COLO829 (cell line): ENCODE measurements around the gene ST6GALNAC6.

ENCODE experiments used
- DNase-seq: peaks from one replicate; pipeline ENCODE4 v3.0.0; 2012; ENCODE audit warnings: low spot score

The ST6GALNAC6 gene

DNA sequence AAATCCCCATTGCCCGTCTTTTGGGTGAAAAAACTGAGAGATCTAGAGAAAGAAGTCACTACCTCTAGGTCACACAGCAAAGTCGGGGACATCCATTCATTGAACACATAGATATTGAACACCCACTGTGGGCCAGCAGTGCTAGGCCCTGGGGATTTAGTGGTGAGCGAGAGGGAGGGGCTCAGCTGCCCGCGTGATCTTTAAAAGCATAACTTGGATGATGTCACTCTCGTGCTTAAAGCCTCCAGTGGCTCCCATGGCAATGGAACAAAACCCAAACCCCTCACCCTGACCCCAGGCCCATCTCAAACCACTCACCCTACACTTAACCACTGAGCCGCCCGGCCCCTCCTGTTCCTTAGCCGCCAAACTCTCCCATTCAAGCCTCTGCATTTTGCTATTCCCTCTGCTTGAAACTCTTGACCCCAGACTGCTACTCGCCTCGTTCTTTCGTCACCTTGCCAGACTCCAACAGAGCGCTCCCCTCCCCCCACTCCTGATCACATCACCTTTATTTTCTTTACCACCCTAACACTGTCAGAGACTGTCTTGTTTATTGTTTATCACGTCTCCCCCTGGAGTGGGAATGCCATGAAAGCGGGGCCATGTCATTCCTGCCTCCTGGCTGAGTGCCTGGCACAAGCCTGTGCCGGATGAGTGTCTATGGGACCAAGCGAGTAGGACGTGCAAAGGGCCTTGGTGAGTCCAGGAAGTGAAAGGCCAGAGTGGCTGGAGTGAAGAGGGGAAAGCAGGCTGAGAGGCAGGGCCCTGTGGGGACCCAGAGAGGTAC lies 31.9 kb upstream of the ST6GALNAC6 start:
- DNase-seq, result no peak

DNA sequence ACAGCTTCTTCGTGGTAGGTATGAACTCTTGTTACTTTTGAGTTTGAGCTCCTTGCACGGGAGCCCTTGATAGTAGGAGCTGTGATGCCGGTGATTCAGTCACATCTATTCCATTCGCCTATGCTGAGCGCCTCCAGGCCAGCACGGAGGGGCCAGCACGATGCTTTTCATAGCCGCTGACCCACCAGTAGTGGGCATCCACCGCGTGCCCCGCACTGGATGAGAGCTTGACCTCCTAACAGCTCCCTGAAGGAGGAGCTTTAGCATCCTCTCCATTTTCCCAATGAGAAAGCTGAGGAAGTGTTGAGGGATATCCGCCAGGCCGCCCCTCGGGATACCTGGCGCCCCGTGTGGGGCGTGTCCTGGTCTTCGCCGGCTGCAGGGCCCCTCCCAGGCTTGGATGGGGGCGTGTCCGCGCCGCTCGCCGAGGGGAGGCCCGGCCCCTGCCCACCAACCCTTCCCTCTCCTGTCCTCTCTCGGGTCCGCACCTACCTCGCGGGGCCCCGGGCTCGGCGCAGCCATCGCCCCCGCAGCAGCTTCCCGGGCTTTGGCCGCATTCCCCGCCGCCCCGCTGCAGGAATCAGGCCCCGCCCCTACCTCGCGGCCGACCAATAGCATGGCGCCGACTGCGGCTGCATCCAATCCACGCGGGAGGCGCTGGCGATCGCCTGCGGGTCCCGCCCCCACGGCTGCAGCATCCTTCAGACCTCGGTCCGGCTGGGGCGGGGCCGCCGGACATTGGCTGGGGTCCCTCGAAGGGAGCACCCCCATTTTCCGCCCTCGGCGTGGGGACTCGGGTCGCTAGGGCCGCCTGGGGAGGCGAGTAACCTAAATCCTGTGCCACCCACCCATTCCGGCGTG lies 31.1 kb upstream of the ST6GALNAC6 start, which contains the start of gene PIP5KL1:
TSS of gene PIP5KL1 (minus strand) at position 547 of the 861 bp plus-strand sequence. CDS start at position 522, 25 bp downstream.
- peak; percentile 95 for DNase-seq

DNA sequence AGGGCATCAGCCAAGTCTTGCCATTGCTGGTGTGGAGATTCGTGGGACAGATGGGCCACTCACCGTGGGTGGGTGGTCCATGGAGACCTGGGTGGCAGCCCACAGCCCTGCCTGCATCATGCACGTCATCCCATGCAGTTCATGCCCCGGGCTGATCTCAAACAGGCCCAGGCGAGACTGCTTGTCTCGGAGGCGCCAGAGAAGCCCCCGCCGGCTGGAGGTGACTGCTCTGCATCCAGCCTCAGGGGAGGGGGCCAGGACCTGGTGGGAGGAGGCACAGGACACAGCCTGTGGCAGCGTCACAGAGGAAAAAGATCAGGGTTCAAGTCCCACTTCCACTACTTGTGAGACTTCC lies 30.2 kb upstream of the ST6GALNAC6 start:
- no peak for DNase-seq

- DNase-seq, result no peak
Observed at GRCh38 chr9:127928676-127929624, 29.5 kb upstream of the ST6GALNAC6 start.

DNA sequence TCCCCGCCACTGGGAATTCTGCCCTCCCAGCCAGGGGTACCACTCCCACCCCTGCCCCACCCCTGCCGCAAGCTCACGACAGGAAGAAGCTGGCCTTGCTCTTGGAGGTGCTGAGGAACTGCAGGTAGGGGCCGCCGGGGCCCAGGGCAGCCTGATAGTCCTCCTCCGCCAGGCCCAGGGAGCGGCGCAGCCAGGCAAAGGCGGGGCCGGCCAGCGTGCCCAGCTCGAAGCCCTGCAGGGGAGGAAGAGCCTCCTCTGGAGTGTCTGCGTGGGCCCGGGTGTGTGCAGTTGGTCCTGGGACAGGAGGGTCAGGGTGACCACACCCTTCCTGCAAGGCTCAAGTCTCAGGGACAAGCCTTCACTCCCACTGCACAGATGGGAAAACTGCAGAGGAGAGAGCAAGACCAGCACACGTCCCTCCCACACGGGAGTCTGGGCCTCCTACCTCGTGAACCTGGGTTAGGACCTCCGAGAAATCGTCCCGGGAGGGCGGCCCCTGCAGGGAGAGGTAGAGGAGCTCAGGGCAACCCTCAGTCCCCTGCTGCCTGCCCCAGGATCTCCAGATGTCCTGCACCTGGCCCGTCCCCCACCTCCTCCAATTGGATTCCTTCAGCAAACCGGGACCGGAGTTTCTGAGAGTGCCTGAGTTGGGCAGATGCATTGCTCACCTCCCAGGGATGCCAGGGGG lies 28.7 kb upstream of the ST6GALNAC6 start:
- DNase-seq, result no peak

GRCh38 chr9:127927201-127927987 lies 28.0 kb upstream of the ST6GALNAC6 start:
- DNase-seq, result no peak

GRCh38 chr9:127926906-127927200 lies 27.4 kb upstream of the ST6GALNAC6 start:
- DNase-seq, result no peak

DNA sequence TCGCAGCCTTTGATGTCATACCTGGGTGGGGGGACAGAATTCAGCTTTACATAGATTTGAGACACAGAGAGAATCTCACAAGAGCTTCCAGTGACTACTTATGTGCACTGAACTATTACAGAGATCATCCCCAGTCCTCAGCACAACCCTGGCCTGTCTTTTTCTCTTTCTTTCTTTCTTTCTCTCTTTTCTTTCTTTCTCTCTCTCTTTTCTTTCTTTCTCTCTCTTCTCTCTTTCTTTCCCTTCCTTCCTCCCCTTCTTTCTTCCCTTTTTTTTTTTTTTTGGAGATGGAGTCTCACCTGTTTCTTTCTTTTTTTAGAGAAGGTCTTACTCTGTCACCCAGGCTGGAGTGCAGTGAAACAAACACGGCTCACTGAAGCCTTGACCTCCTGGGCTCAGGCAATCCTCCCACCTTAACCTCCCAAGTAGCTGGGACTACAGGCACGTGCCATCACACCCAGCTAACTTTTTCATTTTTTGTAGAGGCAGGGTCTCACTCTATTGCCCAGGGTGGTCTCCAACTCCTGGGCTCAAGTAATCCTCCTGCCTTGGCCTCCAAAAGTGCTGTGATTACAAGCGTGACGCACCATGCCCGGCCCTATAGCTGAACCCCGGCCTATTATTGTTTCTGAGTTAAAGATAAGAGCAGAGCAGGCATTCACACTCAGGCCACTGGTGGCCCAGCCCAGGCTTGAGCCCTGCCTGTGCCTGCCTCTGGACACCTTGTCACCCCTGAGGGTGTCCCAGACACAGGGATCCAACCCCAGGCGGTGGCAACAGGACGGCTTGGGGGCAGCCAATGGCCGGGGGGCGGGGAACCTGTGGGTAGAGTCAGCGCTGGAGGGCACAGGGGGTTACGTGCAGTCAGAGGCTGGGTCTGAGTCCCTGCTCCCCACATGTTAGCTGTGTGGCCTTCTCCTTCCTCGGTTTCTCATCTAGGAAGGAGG lies 26.8 kb upstream of the ST6GALNAC6 start:
- DNase-seq, result no peak

GRCh38 chr9:127924736-127925444 lies 25.5 kb upstream of the ST6GALNAC6 start:
- DNase-seq, result no peak

GRCh38 chr9:127923771-127924170 lies 24.4 kb upstream of the ST6GALNAC6 start:
- no peak for DNase-seq

- DNase-seq, result no peak
Observed at GRCh38 chr9:127923046-127923445, 23.6 kb upstream of the ST6GALNAC6 start.

GRCh38 chr9:127921557-127922120 lies 22.2 kb upstream of the ST6GALNAC6 start:
- DNase-seq, result peak; percentile 76

DNA sequence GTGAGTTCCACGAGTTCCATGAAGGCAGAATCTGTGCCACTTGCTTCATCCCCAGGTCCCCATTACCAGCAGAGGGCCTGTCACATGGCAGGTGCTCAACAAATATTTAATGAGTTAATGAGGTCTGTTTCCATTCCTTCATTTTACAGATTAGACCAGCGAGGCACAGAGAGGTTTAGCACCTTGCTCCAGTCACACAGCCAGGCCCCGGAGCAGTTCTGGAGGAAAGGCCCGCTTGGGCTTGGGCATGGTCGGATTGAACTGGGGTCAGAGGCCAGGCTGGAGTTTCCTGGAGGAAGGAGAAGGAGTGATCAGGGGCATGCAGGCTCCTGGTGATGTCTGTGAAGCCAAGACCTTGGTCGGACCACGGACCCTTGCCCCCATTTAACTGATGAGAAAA lies 21.4 kb upstream of the ST6GALNAC6 start:
- no peak for DNase-seq

- peak; percentile 86 for DNase-seq
Observed at GRCh38 chr9:127919253-127919815, 19.9 kb upstream of the ST6GALNAC6 start.

GRCh38 chr9:127918183-127919107 lies 19.0 kb upstream of the ST6GALNAC6 start:
- no peak for DNase-seq

- DNase-seq, result no peak
Observed at GRCh38 chr9:127917603-127918002, 18.2 kb upstream of the ST6GALNAC6 start.
